ENCODE data around the gene LNX2.

Gene LNX2

GRCh38 chr13:27497563-27498230 lies 122.6 kb downstream of the LNX2 start:
- Histone ChIP-seq H3K9ac (ENCODE audit: low read depth, low read length, poor library complexity, severe bottlenecking) (no peak overlapping the region), H3K9me2 (replicated peaks; ENCODE audit: low read depth, low read length) (no peaks in the 10 kb centered on the region), H3K4me3 (ENCODE audit: low read length, poor library complexity, severe bottlenecking) (no peak overlapping the region), H3K9me3 (ENCODE audit: insufficient read depth, low read depth, low read length) (no peaks in the 10 kb centered on the region), H4K20me1 (ENCODE audit: insufficient read depth, low read length, poor library complexity, severe bottlenecking) (no peaks in the 10 kb centered on the region), H3F3A (ENCODE audit: low read depth) (no peaks in the 10 kb centered on the region), H3K4me2 (ENCODE audit: low read depth, low read length, poor library complexity, severe bottlenecking) (no peak overlapping the region), H2AFZ (ENCODE audit: low read length) (no peak overlapping the region), H3K27me3 (ENCODE audit: insufficient read depth, low read length, poor library complexity, severe bottlenecking) (no peaks in the 10 kb centered on the region), H3K4me1 (ENCODE audit: insufficient read depth, low read length, poor library complexity, severe bottlenecking) (no peaks in the 10 kb centered on the region), H3K36me3 (ENCODE audit: insufficient read depth, low read length) (no peaks in the 10 kb centered on the region), H3K79me2 (ENCODE audit: insufficient read depth, low read length) (no peaks in the 10 kb centered on the region)
- TF ChIP-seq CTCF (conservative IDR thresholded peaks at IDR 0.05; ENCODE audit: low read length) (no peak), EZH2phosphoT487 (IDR thresholded peaks at IDR 0.05; ENCODE audit: borderline replicate concordance) (no peak)

DNA sequence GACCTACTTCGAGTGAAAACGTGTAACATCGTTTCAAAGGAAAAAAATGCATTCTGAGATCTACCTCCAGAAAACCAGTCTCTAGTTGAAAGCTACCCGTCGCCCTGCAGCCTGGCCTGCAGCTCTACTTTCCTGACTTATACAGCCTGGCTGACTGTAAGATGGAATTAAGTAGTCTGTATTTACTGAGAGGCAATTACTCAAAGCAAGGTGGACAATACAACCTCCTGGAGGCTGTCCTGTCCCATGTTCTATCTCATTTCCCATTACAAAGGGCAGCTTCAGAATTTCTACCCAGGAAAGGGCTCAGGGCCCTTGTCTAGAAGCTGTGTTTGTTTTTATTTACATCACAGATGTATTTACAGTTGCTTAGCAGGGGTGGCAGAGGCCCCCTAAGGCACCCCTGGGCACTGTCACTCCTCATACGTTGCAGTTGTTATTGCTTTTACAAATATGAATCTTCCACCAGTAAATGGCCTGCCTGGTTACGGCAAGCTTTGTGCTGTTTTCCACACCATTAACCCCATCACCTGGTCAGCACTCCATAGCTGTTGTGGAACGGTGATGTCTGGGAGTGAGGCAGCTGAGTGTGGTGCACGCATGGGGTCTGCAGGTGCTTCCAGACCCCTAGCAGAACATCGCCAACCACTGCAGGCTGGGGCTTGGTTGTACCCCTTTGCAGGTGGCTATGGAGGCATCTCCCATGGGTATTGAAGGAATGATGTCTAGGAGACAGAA lies 123.6 kb downstream of the LNX2 start:
- Histone ChIP-seq H3K4me1 (ENCODE audit: insufficient read depth, low read length, poor library complexity, severe bottlenecking) (no peaks in the 10 kb centered on the region), H3F3A (ENCODE audit: low read depth) (no peaks in the 10 kb centered on the region), H2AFZ (ENCODE audit: low read length) (no peak overlapping the region), H3K79me2 (ENCODE audit: insufficient read depth, low read length) (no peaks in the 10 kb centered on the region), H3K9ac (ENCODE audit: low read depth, low read length, poor library complexity, severe bottlenecking) (no peak overlapping the region), H3K9me2 (replicated peaks; ENCODE audit: low read depth, low read length) (no peaks in the 10 kb centered on the region), H3K36me3 (ENCODE audit: insufficient read depth, low read length) (no peaks in the 10 kb centered on the region), H3K4me2 (ENCODE audit: low read depth, low read length, poor library complexity, severe bottlenecking) (no peak overlapping the region), H3K27me3 (ENCODE audit: insufficient read depth, low read length, poor library complexity, severe bottlenecking) (no peaks in the 10 kb centered on the region), H3K9me3 (ENCODE audit: insufficient read depth, low read depth, low read length) (no peaks in the 10 kb centered on the region), H3K4me3 (ENCODE audit: low read length, poor library complexity, severe bottlenecking) (no peak overlapping the region), H4K20me1 (ENCODE audit: insufficient read depth, low read length, poor library complexity, severe bottlenecking) (no peaks in the 10 kb centered on the region)
- no peak for TF ChIP-seq EZH2phosphoT487 (IDR thresholded peaks at IDR 0.05; ENCODE audit: borderline replicate concordance)
- TF ChIP-seq CTCF (conservative IDR thresholded peaks at IDR 0.05; ENCODE audit: low read length): no peak

- Histone ChIP-seq H3K9me2 (replicated peaks; ENCODE audit: low read depth, low read length) (no peaks in the 10 kb centered on the region), H4K20me1 (ENCODE audit: insufficient read depth, low read length, poor library complexity, severe bottlenecking) (no peaks in the 10 kb centered on the region), H3K79me2 (ENCODE audit: insufficient read depth, low read length) (no peaks in the 10 kb centered on the region), H3K4me3 (ENCODE audit: low read length, poor library complexity, severe bottlenecking) (no peak overlapping the region), H3K36me3 (ENCODE audit: insufficient read depth, low read length) (no peaks in the 10 kb centered on the region), H3K27me3 (ENCODE audit: insufficient read depth, low read length, poor library complexity, severe bottlenecking) (no peaks in the 10 kb centered on the region), H3K4me2 (ENCODE audit: low read depth, low read length, poor library complexity, severe bottlenecking) (no peak overlapping the region), H3K4me1 (ENCODE audit: insufficient read depth, low read length, poor library complexity, severe bottlenecking) (no peaks in the 10 kb centered on the region), H2AFZ (ENCODE audit: low read length) (no peak overlapping the region), H3F3A (ENCODE audit: low read depth) (no peaks in the 10 kb centered on the region), H3K9ac (ENCODE audit: low read depth, low read length, poor library complexity, severe bottlenecking) (no peak overlapping the region), H3K9me3 (ENCODE audit: insufficient read depth, low read depth, low read length) (no peaks in the 10 kb centered on the region)
- TF ChIP-seq CTCF (conservative IDR thresholded peaks at IDR 0.05; ENCODE audit: low read length) (no peak), EZH2phosphoT487 (IDR thresholded peaks at IDR 0.05; ENCODE audit: borderline replicate concordance) (no peak)
Observed at GRCh38 chr13:27496006-27496405, 124.3 kb downstream of the LNX2 start.

Measured in Loucy (cell line).